ENCODE data around the gene RBL1.

DNA sequence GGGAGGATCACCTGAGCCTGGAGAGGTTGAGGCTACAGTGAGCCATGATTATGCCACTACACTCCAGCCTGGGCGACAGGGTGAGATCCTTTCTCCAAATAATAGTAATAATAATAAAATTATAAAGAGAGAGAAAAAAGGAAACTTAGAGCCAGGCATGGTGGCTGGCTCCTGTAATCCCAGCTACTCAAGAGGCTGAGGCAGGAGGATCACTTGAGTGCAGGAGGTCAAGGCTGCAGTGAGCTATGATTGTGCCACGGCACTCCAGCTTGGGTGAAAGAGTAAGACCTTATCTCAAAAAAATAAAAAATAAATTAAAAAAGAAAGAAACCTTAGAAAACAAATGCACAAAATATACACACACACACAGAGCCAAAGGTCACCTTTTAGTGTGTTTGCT lies 139.1 kb downstream of the RBL1 start:
- TF ChIP-seq EZH2 (IDR thresholded peaks at IDR 0.05; ENCODE audit: borderline replicate concordance, low read depth, low read length, poor library complexity, severe bottlenecking), result no peak
- TF ChIP-seq, protein P1, sequence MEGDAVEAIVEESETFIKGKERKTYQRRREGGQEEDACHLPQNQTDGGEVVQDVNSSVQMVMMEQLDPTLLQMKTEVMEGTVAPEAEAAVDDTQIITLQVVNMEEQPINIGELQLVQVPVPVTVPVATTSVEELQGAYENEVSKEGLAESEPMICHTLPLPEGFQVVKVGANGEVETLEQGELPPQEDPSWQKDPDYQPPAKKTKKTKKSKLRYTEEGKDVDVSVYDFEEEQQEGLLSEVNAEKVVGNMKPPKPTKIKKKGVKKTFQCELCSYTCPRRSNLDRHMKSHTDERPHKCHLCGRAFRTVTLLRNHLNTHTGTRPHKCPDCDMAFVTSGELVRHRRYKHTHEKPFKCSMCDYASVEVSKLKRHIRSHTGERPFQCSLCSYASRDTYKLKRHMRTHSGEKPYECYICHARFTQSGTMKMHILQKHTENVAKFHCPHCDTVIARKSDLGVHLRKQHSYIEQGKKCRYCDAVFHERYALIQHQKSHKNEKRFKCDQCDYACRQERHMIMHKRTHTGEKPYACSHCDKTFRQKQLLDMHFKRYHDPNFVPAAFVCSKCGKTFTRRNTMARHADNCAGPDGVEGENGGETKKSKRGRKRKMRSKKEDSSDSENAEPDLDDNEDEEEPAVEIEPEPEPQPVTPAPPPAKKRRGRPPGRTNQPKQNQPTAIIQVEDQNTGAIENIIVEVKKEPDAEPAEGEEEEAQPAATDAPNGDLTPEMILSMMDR (conservative IDR thresholded peaks at IDR 0.05; ENCODE audit: low read depth, low read length), result no peak

Data from A673 (cell line).